ENCODE data around the gene SNX10.

Gene SNX10

GRCh38 chr7:26369593-26369992, 77.9 kb downstream of the SNX10 start:
- DNase-seq (ENCODE audit: low spot score) = peak; percentile 70

- peak; percentile 38 for DNase-seq (ENCODE audit: low spot score)
These were observed 78.3 kb downstream of the SNX10 start for GRCh38 chr7:26370011-26370410.

GRCh38 chr7:26372249-26372648, 80.6 kb downstream of the SNX10 start:
- no peak for DNase-seq (ENCODE audit: low spot score)

GRCh38 chr7:26372704-26373103, 81.0 kb downstream of the SNX10 start:
- no peak for DNase-seq (ENCODE audit: low spot score)

- DNase-seq (ENCODE audit: low spot score) = no peak
These were observed 83.1 kb downstream of the SNX10 start for GRCh38 chr7:26374647-26375373.

- DNase-seq (ENCODE audit: low spot score) = no peak
These were observed 84.1 kb downstream of the SNX10 start for GRCh38 chr7:26375726-26376174.

- DNase-seq (ENCODE audit: low spot score) = peak; percentile 31
These were observed 84.7 kb downstream of the SNX10 start for GRCh38 chr7:26376175-26376917.

GRCh38 chr7:26378016-26378415, 86.4 kb downstream of the SNX10 start:
- no peak for DNase-seq (ENCODE audit: low spot score)

GRCh38 chr7:26379711-26380110, 88.0 kb downstream of the SNX10 start:
- DNase-seq (ENCODE audit: low spot score) = no peak

GRCh38 chr7:26381476-26382353, 90.1 kb downstream of the SNX10 start:
- no peak for DNase-seq (ENCODE audit: low spot score)

GRCh38 chr7:26385240-26385639, 93.6 kb downstream of the SNX10 start:
- DNase-seq (ENCODE audit: low spot score) = no peak

- DNase-seq (ENCODE audit: low spot score) = no peak
These were observed 96.1 kb downstream of the SNX10 start for GRCh38 chr7:26387731-26388130.

- no peak for DNase-seq (ENCODE audit: low spot score)
These were observed 96.6 kb downstream of the SNX10 start for GRCh38 chr7:26388256-26388655.

- DNase-seq (ENCODE audit: low spot score) = peak; percentile 65
These were observed 98.4 kb downstream of the SNX10 start for GRCh38 chr7:26390016-26390415.

GRCh38 chr7:26393818-26394217, 102.2 kb downstream of the SNX10 start:
- peak; percentile 95 for DNase-seq (ENCODE audit: low spot score)

- DNase-seq (ENCODE audit: low spot score) = peak; percentile 22
These were observed 105.7 kb downstream of the SNX10 start for GRCh38 chr7:26397332-26397731.

GRCh38 chr7:26397796-26398426, 106.2 kb downstream of the SNX10 start:
- peak; percentile 55 for DNase-seq (ENCODE audit: low spot score)

GRCh38 chr7:26398427-26398755, 106.7 kb downstream of the SNX10 start:
- DNase-seq (ENCODE audit: low spot score) = peak; percentile 79

GRCh38 chr7:26398756-26399509, 107.3 kb downstream of the SNX10 start:
- DNase-seq (ENCODE audit: low spot score) = peak; percentile 82

GRCh38 chr7:26399736-26400135, 108.1 kb downstream of the SNX10 start:
- no peak for DNase-seq (ENCODE audit: low spot score)

GRCh38 chr7:26403640-26404039, 112.0 kb downstream of the SNX10 start:
- no peak for DNase-seq (ENCODE audit: low spot score)
